B cell (primary cell): ENCODE measurements around the gene TRIM38. TPM values are rescaled to one million over a fixed set of nuclear protein-coding genes. Genes with fewer than 3 reads are reported as not detected.
"Not testable (repeated sequence)": the region's sequence is repeated elsewhere in the genome, so short reads cannot be mapped to it uniquely, and the experiment has no call there.

Source experiments
- ATAC-seq: fragments of 200-7000 bp; cut with Tn5 transposase; one replicate; pipeline ENCODE4 v1.10.0; 2021; ENCODE audit warnings: low read depth, mild to moderate bottlenecking, moderate number of reproducible peaks, moderate library complexity
- CTCF ChIA-PET: fragments of 350-600 bp; sonication (Branson Sonifier 250); formaldehyde crosslinking; loops from one replicate; lab custom pipeline; 2021; ENCODE audit warnings: antibody characterized with exemption, inconsistent platforms; lab: Charles Lee
- POLR2A ChIA-PET: fragments of 350-600 bp; sonication (Branson Sonifier 250); formaldehyde crosslinking; loops from one replicate; lab custom pipeline; 2021; ENCODE audit warnings: antibody characterized with exemption; lab: Charles Lee
- DNase-seq: peaks from one replicate; pipeline ENCODE4 v3.0.0; 2013
- H2AFZ ChIP-seq: 2 replicates; pipeline ENCODE4 v1.6.1; 2012; ENCODE audit warnings: mild to moderate bottlenecking, low read depth, low read length; ENCODE audit not compliant: insufficient read depth, poor library complexity, severe bottlenecking
- H3K27ac ChIP-seq, 2 donors: 1 replicate in 1 of 2; 2 replicates in 1 of 2; pipeline ENCODE4 v1.5.1; 2012 to 2013; ENCODE audit warnings: low read length in 2 of 2, mild to moderate bottlenecking in 2 of 2, moderate library complexity in 1 of 2
- H3K27me3 ChIP-seq, 4 experiments: fragments of 200-600 bp in 1 of 4; sonication (generic) in 1 of 4; replicated peaks in 1 of 4; 1 replicate in 2 of 4; 2 replicates in 2 of 4; pipeline versions ENCODE4 v1.6.1 to v1.7.0; 2013 to 2016; ENCODE audit warnings: low read length in 3 of 4, mild to moderate bottlenecking in 2 of 4, mixed read lengths in 1 of 4, moderate library complexity in 1 of 4; ENCODE audit not compliant: insufficient read depth in 4 of 4, control insufficient read depth in 3 of 4; ENCODE audit errors: control extremely low read depth in 1 of 4
- H3K36me3 ChIP-seq, 2 experiments: replicated peaks in 1 of 2; 1 replicate in 1 of 2; 2 replicates in 1 of 2; pipeline versions ENCODE4 v1.6.1 to v1.7.1; 2013; ENCODE audit warnings: low read length in 1 of 2; ENCODE audit not compliant: insufficient read depth in 2 of 2, control insufficient read depth in 1 of 2; ENCODE audit errors: control extremely low read depth in 1 of 2, extremely low read depth in 1 of 2
- H3K4me1 ChIP-seq, 2 donors: fragments of 200-600 bp in 1 of 2; sonication (generic) in 1 of 2; 1 replicate in 1 of 2; 2 replicates in 1 of 2; pipeline versions ENCODE4 v1.5.1 to v1.6.1; 2013 to 2017; ENCODE audit warnings: low read length in 2 of 2; ENCODE audit not compliant: control insufficient read depth in 2 of 2, insufficient read depth in 2 of 2
- H3K4me2 ChIP-seq: replicated peaks from 2 replicates; pipeline ENCODE3; 2012; ENCODE audit warnings: mild to moderate bottlenecking, low read depth, low read length; ENCODE audit not compliant: poor library complexity, severe bottlenecking
- H3K4me3 ChIP-seq, 5 experiments: fragments of 200-600 bp in 1 of 5; sonication (generic) in 1 of 5; 1 replicate in 3 of 5; 2 replicates in 2 of 5; pipeline versions ENCODE4 v1.5.1 to v1.7.0; 2011 to 2016; ENCODE audit warnings: low read length in 4 of 5, mild to moderate bottlenecking in 4 of 5, low read depth in 2 of 5, control low read depth in 1 of 5, moderate library complexity in 1 of 5; ENCODE audit not compliant: insufficient read depth in 1 of 5; ENCODE audit errors: control extremely low read depth in 1 of 5, extremely low read depth in 1 of 5
- H3K79me2 ChIP-seq: fragments of 200-600 bp; sonication (generic); one replicate; pipeline ENCODE4 v1.6.0; 2016; ENCODE audit warnings: low read length; ENCODE audit not compliant: control insufficient read depth, insufficient read depth
- H3K9ac ChIP-seq: fragments of 200-600 bp; sonication (generic); 2 replicates; pipeline ENCODE4 v1.6.1; 2017; ENCODE audit warnings: mild to moderate bottlenecking, low read length, moderate library complexity
- H3K9me3 ChIP-seq, 3 donors: one replicate each; pipeline versions ENCODE4 v1.6.1 to v1.7.1; 2013; ENCODE audit warnings: low read length in 2 of 3; ENCODE audit not compliant: control insufficient read depth in 2 of 3, insufficient read depth in 1 of 3; ENCODE audit errors: control extremely low read depth in 1 of 3
- H4K20me1 ChIP-seq: 2 replicates; pipeline ENCODE4 v1.6.0; 2012; ENCODE audit warnings: mild to moderate bottlenecking, low read length; ENCODE audit not compliant: insufficient read depth, control insufficient read depth, poor library complexity, severe bottlenecking
- H3K27ac Mint-ChIP-seq: one replicate; pipeline ENCODE4 v1.8.0; 2021; ENCODE audit warnings: mixed read lengths
- H3K27me3 Mint-ChIP-seq: one replicate; pipeline ENCODE4 v1.8.0; 2021; ENCODE audit warnings: mixed read lengths
- H3K4me1 Mint-ChIP-seq: one replicate; pipeline ENCODE4 v1.8.0; 2021; ENCODE audit warnings: mixed read lengths
- H3K4me3 Mint-ChIP-seq: one replicate; pipeline ENCODE4 v1.8.0; 2021; ENCODE audit warnings: mixed read lengths
- H3K9me3 Mint-ChIP-seq: one replicate; pipeline ENCODE4 v1.8.0; 2022; ENCODE audit warnings: mixed read lengths; ENCODE audit not compliant: insufficient read depth
- EZH2 ChIP-seq: IDR thresholded peaks from 2 replicates; pipeline ENCODE4 v1.6.1; 2012; ENCODE audit warnings: borderline replicate concordance, low read depth, mild to moderate bottlenecking, moderate library complexity, low read length; ENCODE audit not compliant: insufficient read depth, poor library complexity, severe bottlenecking
- WGBS: methylation state at CpG from one replicate; pipeline ENCODE4 v1.1.5; 2013; ENCODE audit warnings: missing lambda C conversion rate; ENCODE audit not compliant: insufficient coverage; 5-methylcytosine and 5-hydroxymethylcytosine counted together
- intact Hi-C: fragments of 100-400 bp; cut with micrococcal nuclease; formaldehyde crosslinking; loops from one replicate; pipeline ENCODE4 v1.10.0; 2022
- polyA plus RNA-seq: library from polyadenylated mRNA; depleted of rRNA; stranded (reverse); fragments of >200 nt; gene quantifications from 2 replicates; pipeline ENCODE4 v1.2.3, GENCODE V29; 2012
- total RNA-seq, 2 donors: library from RNA; stranded (reverse); fragments of 120-200 nt in 1 of 2; gene quantifications; 1 replicate in 1 of 2; 2 replicates in 1 of 2; pipeline versions ENCODE4 v1.2.3 to v1.2.4, GENCODE V29; 2013 to 2022
- TF ChIP-seq, protein P1 (sequence below): fragments of 200-600 bp; IDR thresholded peaks from one replicate; pipeline ENCODE4 v1.8.0; 2022; ENCODE audit warnings: antibody characterized with exemption, mild to moderate bottlenecking

The TRIM38 gene
- total and polyA plus RNA-seq, 2 donors (not counting 1 experiment from before 2014, with no cell fraction given): 29.3 to 57.2 TPM

DNA sequence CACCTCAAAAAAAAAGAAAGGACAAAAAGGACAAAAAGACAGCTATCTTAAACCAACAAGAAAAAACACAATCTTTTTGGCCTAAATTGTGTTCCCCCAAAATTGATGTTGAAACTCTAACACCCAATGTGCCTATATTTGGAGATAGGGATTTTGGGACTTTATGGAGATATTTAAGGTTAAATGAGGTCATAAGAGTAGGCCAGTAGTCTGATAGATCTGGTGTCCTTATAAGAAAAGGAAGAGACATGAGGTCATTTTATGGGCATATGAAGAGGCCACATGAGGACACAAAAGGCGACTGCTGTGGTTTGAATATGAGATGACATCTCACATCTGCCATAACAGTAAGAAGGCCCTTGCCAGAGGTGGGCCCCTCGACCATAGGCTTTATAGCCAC is 49.5 kb downstream of the TRIM38 start:
- Histone ChIP-seq H3K4me1 (peaks cover 0 to under 1% of the 10 kb centered on the region in 2 donors), H4K20me1 (no peaks in the 10 kb centered on the region), H3K4me3 (no peak overlapping the region), H3K9ac (no peak overlapping the region), H3K9me3 (peaks cover 0 to 9% (median 0%) of the 10 kb centered on the region in 3 donors), H3K27ac (no peak overlapping the region), H3K27me3 (no peaks in the 10 kb centered on the region), H3K36me3 (no peaks in the 10 kb centered on the region), H2AFZ (no peak overlapping the region), H3K79me2 (no peaks in the 10 kb centered on the region), H3K4me2 (no peak overlapping the region)
- TF ChIP-seq EZH2: no peak
- TF ChIP-seq, protein P1, sequence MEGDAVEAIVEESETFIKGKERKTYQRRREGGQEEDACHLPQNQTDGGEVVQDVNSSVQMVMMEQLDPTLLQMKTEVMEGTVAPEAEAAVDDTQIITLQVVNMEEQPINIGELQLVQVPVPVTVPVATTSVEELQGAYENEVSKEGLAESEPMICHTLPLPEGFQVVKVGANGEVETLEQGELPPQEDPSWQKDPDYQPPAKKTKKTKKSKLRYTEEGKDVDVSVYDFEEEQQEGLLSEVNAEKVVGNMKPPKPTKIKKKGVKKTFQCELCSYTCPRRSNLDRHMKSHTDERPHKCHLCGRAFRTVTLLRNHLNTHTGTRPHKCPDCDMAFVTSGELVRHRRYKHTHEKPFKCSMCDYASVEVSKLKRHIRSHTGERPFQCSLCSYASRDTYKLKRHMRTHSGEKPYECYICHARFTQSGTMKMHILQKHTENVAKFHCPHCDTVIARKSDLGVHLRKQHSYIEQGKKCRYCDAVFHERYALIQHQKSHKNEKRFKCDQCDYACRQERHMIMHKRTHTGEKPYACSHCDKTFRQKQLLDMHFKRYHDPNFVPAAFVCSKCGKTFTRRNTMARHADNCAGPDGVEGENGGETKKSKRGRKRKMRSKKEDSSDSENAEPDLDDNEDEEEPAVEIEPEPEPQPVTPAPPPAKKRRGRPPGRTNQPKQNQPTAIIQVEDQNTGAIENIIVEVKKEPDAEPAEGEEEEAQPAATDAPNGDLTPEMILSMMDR: no peak
- ChIA-PET POLR2A (interaction anchor here (0.5 kb wide), 1 partner anchor 1853 kb away, joined by 10 read pairs; no protein-coding TSS in a partner anchor), CTCF (interaction anchor here (0.6 to 3.3 kb wide), 2 partner anchors 11 to 19 kb away, joined by 3 to 16 read pairs; no protein-coding TSS in a partner anchor)
- no peak overlapping the region for H3K4me3 Mint-ChIP-seq
- no CpG with 5 or more reads among the region's 2 CpGs for WGBS
- peaks cover under 1% of the 10 kb centered on the region for H3K4me1 Mint-ChIP-seq
- no peaks in the 10 kb centered on the region for H3K9me3 Mint-ChIP-seq
- H3K27ac Mint-ChIP-seq: no peak overlapping the region
- intact Hi-C loops: no loop called here
- no peaks in the 10 kb centered on the region for H3K27me3 Mint-ChIP-seq
- ATAC-seq: no peak
- DNase-seq: no peak

DNA sequence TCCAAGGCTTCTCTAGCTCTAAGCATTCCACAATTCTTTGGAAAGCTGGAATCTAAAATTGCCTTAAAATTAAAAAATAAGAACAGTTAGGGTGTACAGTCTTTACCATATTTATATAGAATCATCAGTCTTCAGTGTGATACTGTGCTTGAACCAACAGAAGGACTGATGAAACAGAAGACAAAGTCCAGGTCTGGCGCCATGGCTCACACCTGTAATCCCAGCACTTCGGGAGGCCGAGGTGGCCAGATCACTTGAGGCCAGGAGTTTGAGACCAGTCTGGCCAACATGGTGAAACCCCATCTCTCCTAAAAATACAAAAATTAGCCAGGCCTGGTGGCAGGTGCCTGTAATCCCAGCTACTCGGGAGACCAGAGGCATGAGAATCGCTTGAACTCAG is 51.8 kb downstream of the TRIM38 start:
- Histone ChIP-seq H3K4me1 (peaks cover 0 to 11% of the 10 kb centered on the region in 2 donors), H3K9me3 (peaks cover 3 to 22% (median 5%) of the 10 kb centered on the region in 3 donors)
- intact Hi-C loops, H3K9me3 Mint-ChIP-seq, H2AFZ ChIP-seq, POLR2A ChIA-PET, H3K4me3 ChIP-seq, H4K20me1 ChIP-seq, H3K4me2 ChIP-seq, H3K27me3 Mint-ChIP-seq, H3K27ac ChIP-seq, H3K79me2 ChIP-seq, H3K36me3 ChIP-seq, H3K4me1 Mint-ChIP-seq, ATAC-seq, H3K9ac ChIP-seq, H3K27ac Mint-ChIP-seq, H3K27me3 ChIP-seq, H3K4me3 Mint-ChIP-seq, DNase-seq: not testable (repeated sequence)
- WGBS: 62% methylated on average over 3 of the region's 5 CpGs
- CTCF ChIA-PET: interaction anchor here (1.1 kb wide), 1 partner anchor 12 kb away, joined by 3 read pairs; no protein-coding TSS in a partner anchor
